Activated T-cell treated with anti-CD3 and anti-CD28 coated beads, Interleukin-2, amount 50 U/mL, for 24 hours (primary cell): ENCODE data around the gene SH3BP2.
A peak's percentile ranks its signal among the peaks of the same experiment; 100 is the strongest.

ENCODE experiments used
- DNase-seq: peaks from one replicate; pipeline ENCODE4 v3.0.0-alpha.2; 2020
- H3K27ac Mint-ChIP-seq: 2 replicates; pipeline ENCODE4 v1.8.0; 2020; ENCODE audit warnings: mild to moderate bottlenecking, mixed read lengths
- H3K27me3 Mint-ChIP-seq: 2 replicates; pipeline ENCODE4 v1.8.0; 2020; ENCODE audit warnings: mixed read lengths
- H3K36me3 Mint-ChIP-seq: 2 replicates; pipeline ENCODE4 v1.8.0; 2020; ENCODE audit warnings: low read depth, mixed read lengths
- H3K4me1 Mint-ChIP-seq: 2 replicates; pipeline ENCODE4 v1.8.0; 2020; ENCODE audit warnings: low read depth, mixed read lengths
- H3K4me3 Mint-ChIP-seq: 2 replicates; pipeline ENCODE4 v1.8.0; 2020; ENCODE audit warnings: mild to moderate bottlenecking, moderate library complexity, mixed read lengths
- H3K9me3 Mint-ChIP-seq: 2 replicates; pipeline ENCODE4 v1.8.0; 2020; ENCODE audit warnings: mixed read lengths

Gene SH3BP2

GRCh38 chr4:2865196-2865780 lies 72.4 kb downstream of the SH3BP2 start:
- Mint-ChIP-seq H3K4me1 (peaks cover 83% of the 10 kb centered on the region), H3K4me3 (no peak overlapping the region), H3K27me3 (no peaks in the 10 kb centered on the region), H3K36me3 (peaks cover 7% of the 10 kb centered on the region), H3K9me3 (no peaks in the 10 kb centered on the region), H3K27ac (peak overlapping the region; percentile 19)
- no peak for DNase-seq

DNA sequence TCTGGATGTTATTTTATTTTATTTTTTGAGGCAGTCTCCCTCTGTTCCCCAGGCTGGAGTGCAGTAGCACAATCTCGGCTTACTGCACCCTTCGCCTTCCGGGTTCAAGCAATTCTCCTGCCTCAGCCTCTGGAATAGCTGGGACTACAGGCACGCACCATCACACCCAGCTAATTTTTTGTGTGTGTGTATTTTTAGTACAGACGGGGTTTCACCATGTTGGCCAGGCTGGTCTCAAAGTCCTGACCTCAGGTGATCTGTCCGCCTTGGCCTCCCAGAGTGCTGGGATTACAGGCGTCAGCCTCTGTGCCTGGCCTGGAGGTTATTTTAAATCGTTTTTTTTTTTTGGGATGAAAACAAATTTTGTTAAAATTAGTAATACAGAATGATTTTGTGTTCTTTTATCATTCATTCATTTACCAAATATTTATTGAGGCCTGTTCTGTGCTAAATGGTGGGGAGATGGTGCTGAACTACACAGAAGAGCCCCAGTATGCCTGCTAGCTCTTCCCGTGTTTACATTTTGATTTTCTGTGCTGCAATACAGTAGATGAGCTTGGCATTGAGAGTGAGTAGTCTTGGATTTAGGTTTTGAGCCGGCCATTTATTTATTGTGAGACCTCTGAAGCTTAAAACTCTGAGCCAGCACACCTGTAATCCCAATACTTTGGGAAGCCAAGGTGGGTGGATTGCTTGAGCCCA lies 73.4 kb downstream of the SH3BP2 start:
- Mint-ChIP-seq H3K9me3 (no peaks in the 10 kb centered on the region), H3K36me3 (peaks cover 9% of the 10 kb centered on the region), H3K27ac (no peak overlapping the region), H3K4me1 (peaks cover 81% of the 10 kb centered on the region), H3K4me3 (no peak overlapping the region), H3K27me3 (no peaks in the 10 kb centered on the region)
- no peak for DNase-seq

GRCh38 chr4:2866891-2867290 lies 74.0 kb downstream of the SH3BP2 start:
- Mint-ChIP-seq H3K27ac (peak overlapping the region; percentile 39), H3K9me3 (no peaks in the 10 kb centered on the region), H3K36me3 (peaks cover 10% of the 10 kb centered on the region), H3K4me1 (peaks cover 81% of the 10 kb centered on the region), H3K4me3 (no peak overlapping the region), H3K27me3 (no peaks in the 10 kb centered on the region)
- no peak for DNase-seq

- Mint-ChIP-seq H3K4me3 (no peak overlapping the region), H3K27ac (peak overlapping the region; percentile 20), H3K27me3 (no peaks in the 10 kb centered on the region), H3K9me3 (no peaks in the 10 kb centered on the region), H3K36me3 (peaks cover 12% of the 10 kb centered on the region), H3K4me1 (peaks cover 76% of the 10 kb centered on the region)
- no peak for DNase-seq
Observed at GRCh38 chr4:2867758-2868491, 75.0 kb downstream of the SH3BP2 start.

- Mint-ChIP-seq H3K4me1 (peaks cover 79% of the 10 kb centered on the region), H3K27me3 (no peaks in the 10 kb centered on the region), H3K9me3 (no peaks in the 10 kb centered on the region), H3K36me3 (peaks cover 12% of the 10 kb centered on the region), H3K27ac (peak overlapping the region; percentile 53), H3K4me3 (no peak overlapping the region)
- no peak for DNase-seq
Observed at GRCh38 chr4:2868877-2869487, 76.1 kb downstream of the SH3BP2 start.

DNA sequence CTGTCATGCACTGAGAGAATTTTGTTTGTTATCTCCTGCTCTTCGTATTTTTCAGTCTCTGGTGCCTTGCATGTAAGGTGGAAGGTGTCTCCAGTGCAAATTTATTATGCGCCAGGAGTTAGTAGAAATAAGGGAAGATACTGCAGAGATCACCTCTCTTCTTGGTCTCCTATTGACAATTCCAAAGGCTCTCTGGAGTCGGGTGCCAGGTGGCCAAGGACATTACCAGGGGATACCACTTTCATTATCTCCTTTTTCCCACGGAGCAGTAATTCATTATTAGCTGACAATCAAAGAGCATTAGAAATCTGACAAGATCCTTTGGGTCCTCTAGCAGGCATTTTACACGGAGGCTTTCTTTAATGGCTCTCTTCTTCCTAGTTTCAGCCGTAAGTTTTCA lies 76.8 kb downstream of the SH3BP2 start:
- Mint-ChIP-seq H3K27ac (peak overlapping the region; percentile 5), H3K4me1 (peaks cover 79% of the 10 kb centered on the region), H3K4me3 (no peak overlapping the region)

DNA sequence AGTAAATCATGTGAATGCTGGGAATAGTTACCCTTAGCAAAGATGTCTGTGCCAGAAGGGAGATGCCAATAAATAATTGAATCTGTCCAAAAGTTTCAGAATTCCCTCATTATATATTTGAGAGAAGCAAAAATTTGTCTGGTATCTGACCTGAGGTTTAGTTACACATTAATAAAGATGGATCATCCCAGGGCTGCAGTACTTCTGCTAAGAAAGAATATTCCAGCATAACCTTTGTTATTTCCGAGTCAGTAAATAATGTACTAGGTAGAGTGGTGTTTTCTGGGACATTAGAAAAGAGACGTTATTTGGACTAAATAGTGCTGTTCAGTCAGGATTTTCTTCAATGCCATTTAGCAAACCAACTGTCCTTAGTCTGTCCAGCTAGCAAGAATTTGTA lies 77.2 kb downstream of the SH3BP2 start:
- Mint-ChIP-seq H3K36me3 (peaks cover 12% of the 10 kb centered on the region), H3K27ac (no peak overlapping the region), H3K4me3 (no peak overlapping the region), H3K27me3 (no peaks in the 10 kb centered on the region), H3K9me3 (no peaks in the 10 kb centered on the region), H3K4me1 (peaks cover 77% of the 10 kb centered on the region)
- no peak for DNase-seq

More for the DNA sequence above, 76.8 kb downstream of the SH3BP2 start:
- DNase-seq = no peak
- H3K27me3 Mint-ChIP-seq = no peaks in the 10 kb centered on the region
- peaks cover 12% of the 10 kb centered on the region for H3K36me3 Mint-ChIP-seq
- no peaks in the 10 kb centered on the region for H3K9me3 Mint-ChIP-seq

- Mint-ChIP-seq H3K4me3 (no peak overlapping the region), H3K9me3 (no peaks in the 10 kb centered on the region), H3K4me1 (peaks cover 78% of the 10 kb centered on the region), H3K27me3 (no peaks in the 10 kb centered on the region), H3K36me3 (peaks cover 25% of the 10 kb centered on the region), H3K27ac (peak overlapping the region; percentile 53)
- DNase-seq = no peak
Observed at GRCh38 chr4:2871466-2871865, 78.6 kb downstream of the SH3BP2 start.

- Mint-ChIP-seq H3K4me1 (peaks cover 74% of the 10 kb centered on the region), H3K27ac (peak overlapping the region; percentile 53), H3K9me3 (no peaks in the 10 kb centered on the region), H3K36me3 (peaks cover 26% of the 10 kb centered on the region), H3K4me3 (no peak overlapping the region), H3K27me3 (no peaks in the 10 kb centered on the region)
- DNase-seq = no peak
Observed at GRCh38 chr4:2871911-2872310, 79.0 kb downstream of the SH3BP2 start.

DNA sequence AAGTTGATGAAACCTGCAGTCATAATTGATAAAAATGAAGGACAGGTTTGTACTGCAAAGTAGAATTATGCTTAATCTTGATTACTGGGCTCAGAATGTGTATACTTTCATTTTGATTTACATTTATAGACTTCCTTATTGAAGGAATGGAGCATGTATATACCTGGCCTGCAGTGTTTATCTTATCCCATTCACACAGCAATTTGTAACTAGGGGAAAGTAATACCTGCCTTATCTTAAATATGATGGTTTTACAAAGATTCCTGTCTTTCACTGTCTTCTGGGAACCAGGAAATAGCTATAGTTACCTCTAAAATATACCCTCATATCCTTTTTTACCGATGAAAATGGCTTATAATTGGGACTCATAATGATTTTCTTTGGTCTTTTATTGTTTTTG lies 80.4 kb downstream of the SH3BP2 start:
- no peak for DNase-seq

GRCh38 chr4:2874861-2875260 lies 82.0 kb downstream of the SH3BP2 start:
- Mint-ChIP-seq H3K27ac (peak overlapping the region; percentile 71), H3K4me3 (no peak overlapping the region), H3K9me3 (no peaks in the 10 kb centered on the region), H3K36me3 (peaks cover 47% of the 10 kb centered on the region), H3K27me3 (no peaks in the 10 kb centered on the region), H3K4me1 (peaks cover 63% of the 10 kb centered on the region)
- DNase-seq = no peak

More for the DNA sequence above, 80.4 kb downstream of the SH3BP2 start:
- Mint-ChIP-seq H3K27me3 (no peaks in the 10 kb centered on the region), H3K27ac (peak overlapping the region; percentile 51), H3K4me3 (no peak overlapping the region), H3K4me1 (peaks cover 72% of the 10 kb centered on the region), H3K36me3 (peaks cover 37% of the 10 kb centered on the region), H3K9me3 (no peaks in the 10 kb centered on the region)

DNA sequence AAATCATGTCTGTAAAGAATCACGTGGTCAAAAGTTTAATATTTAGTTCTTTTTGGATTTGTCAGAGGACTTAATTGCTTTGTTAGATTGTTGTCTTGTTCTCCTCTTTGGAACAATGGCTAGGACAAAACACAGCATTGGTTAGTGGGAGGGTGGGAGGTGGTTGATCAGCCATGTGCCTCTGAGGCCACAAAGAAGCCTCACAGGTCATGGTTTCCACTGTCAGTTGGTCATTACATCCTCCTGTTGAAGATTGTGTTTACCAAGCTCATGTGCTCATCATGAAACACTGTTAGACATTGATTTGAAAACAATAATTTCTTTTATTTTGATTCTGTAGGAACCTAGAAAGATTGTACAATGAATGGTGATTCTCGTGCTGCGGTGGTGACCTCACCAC lies 82.7 kb downstream of the SH3BP2 start:
- peaks cover 49% of the 10 kb centered on the region for H3K36me3 Mint-ChIP-seq
- H3K27me3 Mint-ChIP-seq = no peaks in the 10 kb centered on the region
- DNase-seq = no peak
- peak overlapping the region; percentile 71 for H3K27ac Mint-ChIP-seq
- no peak overlapping the region for H3K4me3 Mint-ChIP-seq
- no peaks in the 10 kb centered on the region for H3K9me3 Mint-ChIP-seq
- H3K4me1 Mint-ChIP-seq = peaks cover 56% of the 10 kb centered on the region

DNA sequence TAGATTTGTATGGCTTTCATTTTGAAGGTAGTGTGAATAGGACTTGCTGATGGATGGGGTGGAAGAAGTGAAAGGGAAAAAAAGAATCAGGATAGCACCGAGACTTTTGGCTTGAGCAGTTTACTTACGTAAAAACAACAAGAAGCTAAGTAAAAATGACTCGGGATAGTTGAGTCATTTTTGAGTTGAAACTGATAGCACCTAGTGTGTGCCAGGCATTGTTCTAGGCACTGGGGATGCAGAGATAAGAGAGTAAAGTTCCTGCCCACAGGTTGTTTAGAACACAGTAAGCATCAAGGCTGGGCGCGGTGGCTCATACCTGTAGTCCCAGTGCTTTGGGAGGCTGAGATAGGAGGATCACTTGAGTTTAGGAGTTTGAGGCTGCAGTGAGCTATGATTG lies 85.5 kb downstream of the SH3BP2 start:
- no peak overlapping the region for H3K4me3 Mint-ChIP-seq
- peak overlapping the region; percentile 82 for H3K27ac Mint-ChIP-seq
- no peaks in the 10 kb centered on the region for H3K9me3 Mint-ChIP-seq
- H3K4me1 Mint-ChIP-seq = peaks cover 37% of the 10 kb centered on the region
- peaks cover 65% of the 10 kb centered on the region for H3K36me3 Mint-ChIP-seq
- no peak for DNase-seq
- no peaks in the 10 kb centered on the region for H3K27me3 Mint-ChIP-seq

GRCh38 chr4:2879026-2879425 lies 86.1 kb downstream of the SH3BP2 start:
- Mint-ChIP-seq H3K4me3 (no peak overlapping the region), H3K9me3 (no peaks in the 10 kb centered on the region), H3K4me1 (peaks cover 33% of the 10 kb centered on the region), H3K36me3 (peaks cover 72% of the 10 kb centered on the region), H3K27me3 (no peaks in the 10 kb centered on the region), H3K27ac (peak overlapping the region; percentile 82)
- no peak for DNase-seq
